ENCODE measurements around the gene DCC. TPM values are rescaled to one million over a fixed set of nuclear protein-coding genes. Genes with fewer than 3 reads are reported as not detected.

The DCC gene
- total RNA-seq, 1 donor from 2014 or later = 1.0 TPM

DNA sequence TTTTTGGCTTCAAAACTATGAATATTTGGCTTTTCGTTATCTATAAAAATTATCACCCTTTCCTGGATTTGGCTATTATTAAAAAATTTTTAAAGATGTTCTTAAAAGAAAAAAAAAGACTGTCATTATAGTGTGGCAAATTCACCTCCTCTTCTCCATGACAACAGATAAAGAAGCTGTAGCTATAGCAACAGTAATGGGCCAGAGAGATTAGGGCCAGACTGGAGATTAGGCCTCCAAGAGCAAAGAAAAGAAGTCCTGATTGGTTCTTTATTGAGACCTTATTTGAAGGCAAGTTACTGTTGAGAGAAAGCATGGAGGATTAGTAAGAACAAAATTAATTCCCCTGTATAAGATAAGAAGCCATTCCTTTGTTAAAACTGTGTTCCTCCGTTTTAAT lies 812.5 kb downstream of the DCC start:
- TF ChIP-seq, protein P1, sequence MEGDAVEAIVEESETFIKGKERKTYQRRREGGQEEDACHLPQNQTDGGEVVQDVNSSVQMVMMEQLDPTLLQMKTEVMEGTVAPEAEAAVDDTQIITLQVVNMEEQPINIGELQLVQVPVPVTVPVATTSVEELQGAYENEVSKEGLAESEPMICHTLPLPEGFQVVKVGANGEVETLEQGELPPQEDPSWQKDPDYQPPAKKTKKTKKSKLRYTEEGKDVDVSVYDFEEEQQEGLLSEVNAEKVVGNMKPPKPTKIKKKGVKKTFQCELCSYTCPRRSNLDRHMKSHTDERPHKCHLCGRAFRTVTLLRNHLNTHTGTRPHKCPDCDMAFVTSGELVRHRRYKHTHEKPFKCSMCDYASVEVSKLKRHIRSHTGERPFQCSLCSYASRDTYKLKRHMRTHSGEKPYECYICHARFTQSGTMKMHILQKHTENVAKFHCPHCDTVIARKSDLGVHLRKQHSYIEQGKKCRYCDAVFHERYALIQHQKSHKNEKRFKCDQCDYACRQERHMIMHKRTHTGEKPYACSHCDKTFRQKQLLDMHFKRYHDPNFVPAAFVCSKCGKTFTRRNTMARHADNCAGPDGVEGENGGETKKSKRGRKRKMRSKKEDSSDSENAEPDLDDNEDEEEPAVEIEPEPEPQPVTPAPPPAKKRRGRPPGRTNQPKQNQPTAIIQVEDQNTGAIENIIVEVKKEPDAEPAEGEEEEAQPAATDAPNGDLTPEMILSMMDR (IDR thresholded peaks at IDR 0.05; ENCODE audit: unreplicated experiment) = no peak
- no peak overlapping the region for H3K27ac Mint-ChIP-seq
- DNase-seq (ENCODE audit: low spot score in 2 of 2, unreplicated experiment in 2 of 2) = no peak

DNA sequence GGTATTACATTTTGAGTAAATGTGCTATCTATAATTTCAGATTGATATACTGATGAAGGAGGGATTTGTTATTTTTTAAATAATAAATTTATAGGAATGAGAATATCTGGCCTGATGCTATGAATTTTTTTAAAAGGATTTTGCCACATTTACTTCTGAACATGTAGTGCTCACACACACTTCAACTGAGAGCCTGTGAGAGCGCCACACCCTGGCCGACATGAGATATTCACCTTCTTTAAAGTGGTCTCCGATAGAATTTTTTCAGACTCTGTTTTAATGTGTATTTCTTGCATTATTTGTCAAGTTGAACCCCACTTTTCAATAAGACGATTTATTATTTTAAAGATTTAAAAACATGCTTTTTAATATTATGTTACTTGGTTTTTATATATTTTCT lies 813.3 kb downstream of the DCC start:
- peak in 1 of 2 experiments; percentile 48 for DNase-seq (ENCODE audit: low spot score in 2 of 2, unreplicated experiment in 2 of 2)
- no peaks in the 10 kb centered on the region for H3K36me3 Mint-ChIP-seq
- TF ChIP-seq, protein P1 (IDR thresholded peaks at IDR 0.05; ENCODE audit: unreplicated experiment) = peak; percentile 60
- no peak overlapping the region for H3K27ac Mint-ChIP-seq
- no peaks in the 10 kb centered on the region for H3K4me1 Mint-ChIP-seq
- H3K9me3 Mint-ChIP-seq = no peaks in the 10 kb centered on the region
- H3K4me3 Mint-ChIP-seq = no peak overlapping the region
- H3K27me3 Mint-ChIP-seq (ENCODE audit: low read depth) = peaks cover 13% of the 10 kb centered on the region

More for the DNA sequence above, 812.5 kb downstream of the DCC start:
- Mint-ChIP-seq H3K4me1 (no peaks in the 10 kb centered on the region), H3K27me3 (ENCODE audit: low read depth) (peaks cover 13% of the 10 kb centered on the region), H3K36me3 (no peaks in the 10 kb centered on the region), H3K9me3 (no peaks in the 10 kb centered on the region), H3K4me3 (no peak overlapping the region)

DNA sequence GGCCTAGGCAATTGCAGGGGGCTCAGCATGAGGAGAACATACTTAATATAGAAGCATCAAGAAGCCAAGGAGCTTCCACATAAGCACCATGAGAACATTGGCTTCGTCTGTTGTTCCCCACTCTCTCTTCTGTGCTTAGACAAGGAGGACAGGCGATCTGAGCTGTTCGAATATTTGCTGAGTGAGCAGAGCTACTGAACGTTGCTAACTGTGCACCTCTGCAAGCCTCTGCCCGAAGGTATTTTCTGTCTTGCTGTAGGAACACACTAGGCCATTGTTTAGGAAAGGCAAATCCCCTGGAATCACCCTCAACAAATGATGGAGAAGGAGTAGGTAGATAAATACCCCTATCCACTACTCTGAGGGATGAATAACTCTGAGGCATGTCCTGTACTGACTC lies 813.8 kb downstream of the DCC start:
- Mint-ChIP-seq H3K4me3 (no peak overlapping the region), H3K27ac (no peak overlapping the region), H3K27me3 (ENCODE audit: low read depth) (peaks cover 13% of the 10 kb centered on the region), H3K9me3 (no peaks in the 10 kb centered on the region), H3K4me1 (no peaks in the 10 kb centered on the region), H3K36me3 (no peaks in the 10 kb centered on the region)
- TF ChIP-seq, protein P1 (IDR thresholded peaks at IDR 0.05; ENCODE audit: unreplicated experiment) = no peak
- no peak for DNase-seq (ENCODE audit: low spot score in 2 of 2, unreplicated experiment in 2 of 2)

DNA sequence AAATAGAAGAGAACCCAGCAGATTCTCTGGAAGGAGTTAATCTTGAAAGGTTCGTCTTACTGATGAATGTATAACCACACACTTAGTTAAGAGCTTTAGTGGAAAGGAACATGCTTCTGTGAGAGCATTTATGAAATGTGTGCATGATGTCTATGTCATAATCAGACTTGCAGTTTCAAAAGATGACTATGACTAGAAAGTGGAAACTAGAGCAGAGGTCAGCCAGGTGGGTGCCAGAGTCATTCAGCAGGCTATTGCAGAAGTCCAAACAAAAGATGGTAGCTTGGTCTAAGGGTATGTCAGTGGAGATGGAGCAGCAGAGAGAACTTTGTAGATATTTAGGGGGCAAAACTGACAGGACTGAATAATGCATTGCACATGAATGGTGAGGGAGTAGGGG lies 825.8 kb downstream of the DCC start:
- Mint-ChIP-seq H3K27me3 (ENCODE audit: low read depth) (peaks cover 5% of the 10 kb centered on the region), H3K4me3 (no peak overlapping the region), H3K36me3 (no peaks in the 10 kb centered on the region), H3K4me1 (no peaks in the 10 kb centered on the region), H3K9me3 (no peaks in the 10 kb centered on the region), H3K27ac (no peak overlapping the region)
- TF ChIP-seq, protein P1 (IDR thresholded peaks at IDR 0.05; ENCODE audit: unreplicated experiment) = no peak
- no peak for DNase-seq (ENCODE audit: low spot score in 2 of 2, unreplicated experiment in 2 of 2)

DNA sequence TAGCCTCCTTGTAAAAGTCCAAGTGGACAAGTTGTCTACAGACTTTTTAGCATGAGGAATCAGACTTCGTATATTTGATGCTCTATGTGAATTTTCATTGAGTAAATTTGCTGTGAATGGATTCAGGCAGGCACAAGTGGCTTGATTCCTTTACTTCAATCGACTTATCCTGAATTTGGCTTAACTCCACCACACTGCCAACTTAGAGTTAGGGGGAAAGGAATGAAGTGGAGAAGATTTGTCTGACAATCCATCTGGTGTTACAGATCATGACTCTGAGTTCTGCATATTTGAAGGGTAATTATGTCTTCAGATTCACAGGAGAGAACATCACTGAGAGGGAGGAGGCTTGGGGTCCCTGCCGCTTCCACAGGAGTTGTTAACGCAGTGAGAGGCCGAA lies 829.3 kb downstream of the DCC start:
- no peak for DNase-seq (ENCODE audit: low spot score in 2 of 2, unreplicated experiment in 2 of 2)
- TF ChIP-seq, protein P1 (IDR thresholded peaks at IDR 0.05; ENCODE audit: unreplicated experiment) = no peak
- no peaks in the 10 kb centered on the region for H3K4me1 Mint-ChIP-seq
- H3K36me3 Mint-ChIP-seq = no peaks in the 10 kb centered on the region
- no peak overlapping the region for H3K4me3 Mint-ChIP-seq
- H3K27me3 Mint-ChIP-seq (ENCODE audit: low read depth) = peaks cover 3% of the 10 kb centered on the region
- H3K27ac Mint-ChIP-seq = no peak overlapping the region
- H3K9me3 Mint-ChIP-seq = no peaks in the 10 kb centered on the region

DNA sequence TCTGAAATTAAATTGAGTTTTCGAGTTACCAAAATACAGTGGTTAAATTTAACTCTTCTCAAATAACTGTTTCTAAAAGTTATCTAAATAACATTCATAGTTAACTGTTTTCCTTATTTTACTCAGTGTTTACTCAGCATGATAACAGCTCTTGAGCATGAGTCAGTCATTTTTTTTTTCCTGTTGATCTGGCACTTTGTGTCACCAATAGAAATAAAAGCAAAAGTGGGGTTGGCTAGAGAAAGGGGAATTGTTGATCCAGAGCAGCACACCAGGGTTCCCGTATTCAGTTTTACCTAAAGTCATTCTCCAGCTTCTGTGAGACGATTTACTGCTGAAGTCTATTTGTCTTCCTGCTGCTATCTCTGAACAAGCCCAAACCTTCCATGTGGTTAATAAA lies 851.6 kb downstream of the DCC start:
- TF ChIP-seq, protein P1 (IDR thresholded peaks at IDR 0.05; ENCODE audit: unreplicated experiment) = no peak
- Mint-ChIP-seq H3K9me3 (no peaks in the 10 kb centered on the region), H3K27me3 (ENCODE audit: low read depth) (peaks cover 2% of the 10 kb centered on the region), H3K4me3 (no peak overlapping the region), H3K27ac (no peak overlapping the region), H3K36me3 (no peaks in the 10 kb centered on the region), H3K4me1 (no peaks in the 10 kb centered on the region)
- DNase-seq (ENCODE audit: low spot score in 2 of 2, unreplicated experiment in 2 of 2) = no peak
